Keratinocyte (primary cell): ENCODE results near the gene EPAS1. TPM values are rescaled to one million over a fixed set of nuclear protein-coding genes. Genes with fewer than 3 reads are reported as not detected.

Experiments
- DNase-seq: peaks from one replicate; pipeline ENCODE4 v3.0.0-alpha.2; 2011; ENCODE audit warnings: low read depth, missing footprints, low spot score
- FAIRE-seq: peaks from 2 replicates; lab custom pipeline; 2011; peaks lifted over from hg19 to GRCh38; lab: Jason Lieb, UNC
- H2AFZ ChIP-seq: 2 replicates; pipeline ENCODE4 v1.6.0; 2012; ENCODE audit warnings: low read length, control low read depth, inconsistent platforms; ENCODE audit not compliant: control insufficient read depth
- H3K27ac ChIP-seq: 2 replicates; pipeline ENCODE4 v1.5.1; 2011; ENCODE audit warnings: low read length; ENCODE audit not compliant: control insufficient read depth, insufficient read depth
- H3K27me3 ChIP-seq: 3 replicates; pipeline ENCODE4 v1.6.0; 2011; ENCODE audit warnings: low read length; ENCODE audit not compliant: control insufficient read depth, insufficient read depth; ENCODE audit errors: extremely low read depth
- H3K36me3 ChIP-seq, 2 experiments: 2 replicates in 1 of 2; 3 replicates in 1 of 2; pipeline ENCODE4 v1.5.1; 2011; ENCODE audit warnings: low read length in 2 of 2, mild to moderate bottlenecking in 1 of 2; ENCODE audit not compliant: control insufficient read depth in 2 of 2, insufficient read depth in 2 of 2; ENCODE audit errors: extremely low read depth in 1 of 2
- H3K4me1 ChIP-seq: 3 replicates; pipeline ENCODE4 v1.5.1; 2011; ENCODE audit warnings: low read length; ENCODE audit not compliant: control insufficient read depth, insufficient read depth; ENCODE audit errors: extremely low read depth
- H3K4me2 ChIP-seq: 3 replicates; pipeline ENCODE4 v1.6.0; 2011; ENCODE audit warnings: low read depth, low read length; ENCODE audit not compliant: control insufficient read depth, insufficient read depth; ENCODE audit errors: extremely low read depth
- H3K4me3 ChIP-seq, 3 experiments: fragments of 200-600 bp in 1 of 3; sonication (generic) in 1 of 3; 2 replicates in 2 of 3; 3 replicates in 1 of 3; pipeline ENCODE4 v1.5.1; 2011 to 2016; ENCODE audit warnings: low read length in 3 of 3, mild to moderate bottlenecking in 3 of 3, control low read depth in 2 of 3, inconsistent platforms in 1 of 3, low read depth in 1 of 3, mixed read lengths in 1 of 3, mixed run types in 1 of 3, moderate library complexity in 1 of 3; ENCODE audit not compliant: control insufficient read depth in 2 of 3, insufficient read depth in 2 of 3; ENCODE audit errors: extremely low read depth in 1 of 3
- H3K79me2 ChIP-seq: 2 replicates; pipeline ENCODE4 v1.6.0; 2012; ENCODE audit warnings: low read length; ENCODE audit not compliant: control insufficient read depth, insufficient read depth
- H3K9ac ChIP-seq: 3 replicates; pipeline ENCODE4 v1.6.0; 2011; ENCODE audit warnings: low read length; ENCODE audit not compliant: control insufficient read depth, insufficient read depth; ENCODE audit errors: extremely low read depth
- H3K9me1 ChIP-seq: 3 replicates; pipeline ENCODE4 v1.6.0; 2011; ENCODE audit warnings: low read length; ENCODE audit not compliant: control insufficient read depth, insufficient read depth; ENCODE audit errors: extremely low read depth
- H3K9me3 ChIP-seq: 2 replicates; pipeline ENCODE4 v1.5.1; 2012; ENCODE audit warnings: low read depth, low read length; ENCODE audit not compliant: control insufficient read depth
- H4K20me1 ChIP-seq: 3 replicates; pipeline ENCODE4 v1.6.0; 2011; ENCODE audit warnings: low read length; ENCODE audit not compliant: control insufficient read depth, insufficient read depth; ENCODE audit errors: extremely low read depth
- EZH2 ChIP-seq: IDR thresholded peaks from one replicate; pipeline ENCODE4 v1.6.1; 2012; ENCODE audit warnings: inconsistent platforms, mild to moderate bottlenecking, low read length, moderate library complexity
- dilution Hi-C: fragments of 300-500 bp; cut with MboI; formaldehyde crosslinking; loops from one replicate; pipeline ENCODE4 v1.7.0; 2020; ENCODE audit warnings: low sequenced_read_pairs; ENCODE audit not compliant: extremely low pct_ligation_motif_present
- polyA plus RNA-seq, 5 experiments: library from polyadenylated mRNA; depleted of rRNA in 3 of 5; stranded (reverse) in 3 of 5; stranded (forward) in 1 of 5; unstranded in 1 of 5; fragments of >200 nt; gene quantifications; 1 replicate in 1 of 5; 2 replicates in 3 of 5; 3 replicates in 1 of 5; pipeline versions ENCODE4 v1.2.1 to v1.2.3, GENCODE V29; 2011 to 2012; ENCODE audit warnings: missing spikeins in 2 of 5, low read depth in 1 of 5, low replicate concordance in 1 of 5
- TF ChIP-seq, protein P1 (sequence below), 3 experiments: IDR thresholded peaks in 1 of 3; conservative IDR thresholded peaks in 1 of 3; optimal IDR thresholded peaks in 1 of 3; 2 replicates in 2 of 3; 3 replicates in 1 of 3; pipeline versions ENCODE3 to v1.5.1; 2011; ENCODE audit warnings: low read length in 3 of 3, mild to moderate bottlenecking in 3 of 3, moderate library complexity in 2 of 3, control low read depth in 1 of 3, inconsistent platforms in 1 of 3; ENCODE audit not compliant: insufficient read depth in 2 of 3; ENCODE audit errors: extremely low read depth in 1 of 3

Gene EPAS1
- polyA plus RNA-seq, 1 donor (not counting 4 experiments of a cell fraction or from before 2014, with no cell fraction given), result 96.7 TPM

DNA sequence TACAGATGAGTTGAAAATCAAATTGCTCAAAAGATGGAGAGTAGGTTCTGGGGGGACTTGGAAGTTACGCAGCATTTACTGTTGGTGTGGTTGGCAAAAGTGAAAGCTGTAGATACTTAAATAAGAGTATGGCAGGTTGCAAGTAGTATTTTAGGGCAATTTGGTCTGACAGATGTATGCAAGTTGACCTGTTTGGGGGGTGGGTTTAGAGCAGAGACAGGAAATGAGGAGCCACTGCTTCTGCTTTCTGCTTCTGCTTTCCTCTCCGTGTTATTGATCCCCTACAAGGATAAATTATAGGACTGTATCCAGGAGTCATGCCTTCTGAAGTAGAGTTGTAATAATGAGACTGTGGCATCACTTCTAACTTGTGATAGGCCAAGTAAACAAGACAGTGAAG lies 71.2 kb downstream of the EPAS1 start:
- Histone ChIP-seq H3K4me3 (no peak overlapping the region), H3K9me3 (no peaks in the 10 kb centered on the region), H3K9me1 (no peaks in the 10 kb centered on the region), H3K27me3 (no peaks in the 10 kb centered on the region), H4K20me1 (peaks cover 3% of the 10 kb centered on the region), H3K36me3 (peaks cover 33 to 46% of the 10 kb centered on the region in 2 experiments), H3K79me2 (no peaks in the 10 kb centered on the region), H2AFZ (no peak overlapping the region), H3K27ac (no peak overlapping the region), H3K9ac (no peak overlapping the region), H3K4me2 (no peak overlapping the region), H3K4me1 (no peaks in the 10 kb centered on the region)
- DNase-seq (no peak), FAIRE-seq (no peak)
- TF ChIP-seq EZH2, result no peak
- TF ChIP-seq, protein P1, sequence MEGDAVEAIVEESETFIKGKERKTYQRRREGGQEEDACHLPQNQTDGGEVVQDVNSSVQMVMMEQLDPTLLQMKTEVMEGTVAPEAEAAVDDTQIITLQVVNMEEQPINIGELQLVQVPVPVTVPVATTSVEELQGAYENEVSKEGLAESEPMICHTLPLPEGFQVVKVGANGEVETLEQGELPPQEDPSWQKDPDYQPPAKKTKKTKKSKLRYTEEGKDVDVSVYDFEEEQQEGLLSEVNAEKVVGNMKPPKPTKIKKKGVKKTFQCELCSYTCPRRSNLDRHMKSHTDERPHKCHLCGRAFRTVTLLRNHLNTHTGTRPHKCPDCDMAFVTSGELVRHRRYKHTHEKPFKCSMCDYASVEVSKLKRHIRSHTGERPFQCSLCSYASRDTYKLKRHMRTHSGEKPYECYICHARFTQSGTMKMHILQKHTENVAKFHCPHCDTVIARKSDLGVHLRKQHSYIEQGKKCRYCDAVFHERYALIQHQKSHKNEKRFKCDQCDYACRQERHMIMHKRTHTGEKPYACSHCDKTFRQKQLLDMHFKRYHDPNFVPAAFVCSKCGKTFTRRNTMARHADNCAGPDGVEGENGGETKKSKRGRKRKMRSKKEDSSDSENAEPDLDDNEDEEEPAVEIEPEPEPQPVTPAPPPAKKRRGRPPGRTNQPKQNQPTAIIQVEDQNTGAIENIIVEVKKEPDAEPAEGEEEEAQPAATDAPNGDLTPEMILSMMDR (optimal IDR thresholded peaks at IDR 0.05 in 1 of 3, IDR thresholded peaks at IDR 0.05 in 1 of 3, conservative IDR thresholded peaks at IDR 0.05 in 1 of 3; ENCODE audit: extremely low read depth in 1 of 3, insufficient read depth in 2 of 3, low read length in 3 of 3), result no peak
- dilution Hi-C loops, result no loop called here

DNA sequence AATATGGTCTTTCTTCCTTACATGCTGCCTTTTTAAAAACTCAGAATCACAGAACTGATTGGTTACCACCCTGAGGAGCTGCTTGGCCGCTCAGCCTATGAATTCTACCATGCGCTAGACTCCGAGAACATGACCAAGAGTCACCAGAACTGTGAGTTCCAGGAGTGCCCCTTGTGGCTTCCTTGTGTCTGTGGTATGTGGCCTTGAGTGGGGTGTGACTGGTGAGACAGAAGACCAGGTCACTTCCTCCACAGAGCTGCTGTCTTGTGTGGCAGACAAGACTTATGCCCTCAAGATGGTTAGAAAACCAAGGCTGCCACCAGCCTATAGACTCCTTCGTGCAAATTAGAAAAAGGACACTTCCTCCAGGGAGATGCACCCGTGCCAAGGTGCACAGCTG lies 72.6 kb downstream of the EPAS1 start:
- no peak overlapping the region for H2AFZ ChIP-seq
- no peaks in the 10 kb centered on the region for H3K9me3 ChIP-seq
- H3K4me1 ChIP-seq, result no peaks in the 10 kb centered on the region
- H3K27ac ChIP-seq, result no peak overlapping the region
- no peaks in the 10 kb centered on the region for H3K27me3 ChIP-seq
- H3K9me1 ChIP-seq, result no peaks in the 10 kb centered on the region
- no peak for TF ChIP-seq EZH2
- TF ChIP-seq, protein P1 (optimal IDR thresholded peaks at IDR 0.05 in 1 of 3, IDR thresholded peaks at IDR 0.05 in 1 of 3, conservative IDR thresholded peaks at IDR 0.05 in 1 of 3; ENCODE audit: extremely low read depth in 1 of 3, insufficient read depth in 2 of 3, low read length in 3 of 3), result no peak
- no peak for DNase-seq
- peaks cover 38 to 53% of the 10 kb centered on the region in 2 experiments for H3K36me3 ChIP-seq
- dilution Hi-C loops, result no loop called here
- H4K20me1 ChIP-seq, result peaks cover 3% of the 10 kb centered on the region
- H3K79me2 ChIP-seq, result no peaks in the 10 kb centered on the region
- FAIRE-seq, result no peak
- H3K4me2 ChIP-seq, result no peak overlapping the region
- H3K4me3 ChIP-seq, result no peak overlapping the region
- H3K9ac ChIP-seq, result no peak overlapping the region
